GM12891 (cell line): ENCODE results near the gene RPL31.

ENCODE experiments used
- POLR2A ChIP-seq: IDR thresholded peaks from 2 replicates; pipeline ENCODE4 v1.6.1; 2011; ENCODE audit warnings: low read depth, low read length, control low read depth
- POLR2AphosphoS5 ChIP-seq: IDR thresholded peaks from 2 replicates; pipeline ENCODE4 v1.6.1; 2011; ENCODE audit warnings: low read depth, low read length, control low read depth
- SPI1 ChIP-seq: IDR thresholded peaks from 2 replicates; pipeline ENCODE4 v1.6.1; 2011; ENCODE audit warnings: low read depth, low read length, control low read depth
- TAF1 ChIP-seq: IDR thresholded peaks from 2 replicates; pipeline ENCODE4 v1.6.1; 2011; ENCODE audit warnings: low read depth, low read length, control low read depth

DNA sequence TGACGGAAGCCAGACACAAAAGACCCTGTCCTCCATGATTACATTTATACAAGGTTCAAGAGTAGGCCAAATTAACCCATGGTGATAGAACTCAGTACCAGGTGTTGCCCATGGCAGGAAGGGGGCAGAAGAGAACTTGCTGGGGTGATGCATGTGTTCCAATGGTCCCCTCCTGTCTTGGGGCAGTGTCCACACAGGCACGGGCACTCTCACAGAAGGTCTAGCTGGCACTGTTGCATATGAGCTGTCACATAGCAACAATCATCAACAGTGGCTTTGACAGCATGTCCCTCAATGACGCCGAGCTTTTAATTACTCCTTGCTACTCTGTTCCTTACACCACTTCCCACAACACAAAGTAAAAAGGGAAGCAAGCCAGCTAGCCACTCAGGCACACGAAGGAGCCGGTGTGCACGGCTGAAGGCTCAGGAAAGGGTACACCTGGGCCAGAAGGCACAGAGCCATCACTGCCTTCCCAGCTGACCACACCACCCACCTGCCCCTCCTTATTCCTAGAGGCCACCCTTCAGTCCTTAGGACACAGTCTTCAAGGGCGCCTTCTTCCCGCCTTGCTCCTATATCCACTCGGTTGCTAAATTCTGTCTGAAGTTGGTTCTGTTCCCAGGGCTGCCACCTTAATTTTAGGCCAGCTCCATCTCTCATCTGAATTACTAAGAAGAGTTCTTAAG is 28.9 kb downstream of the RPL31 start:
- TF ChIP-seq POLR2AphosphoS5 (no peak), POLR2A (no peak), SPI1 (no peak), TAF1 (no peak)
